Fibroblast of upper back skin (primary cell): Measurements from ENCODE around the gene PPM1B.
A peak's percentile ranks its signal among the peaks of the same experiment; 100 is the strongest.
"Not testable (repeated sequence)": the region's sequence is repeated elsewhere in the genome, so short reads cannot be mapped to it uniquely, and the experiment has no call there.

Experiments
- DNase-seq: peaks from one replicate; pipeline ENCODE4 v3.0.0-alpha.2; 2013

PPM1B gene

DNA sequence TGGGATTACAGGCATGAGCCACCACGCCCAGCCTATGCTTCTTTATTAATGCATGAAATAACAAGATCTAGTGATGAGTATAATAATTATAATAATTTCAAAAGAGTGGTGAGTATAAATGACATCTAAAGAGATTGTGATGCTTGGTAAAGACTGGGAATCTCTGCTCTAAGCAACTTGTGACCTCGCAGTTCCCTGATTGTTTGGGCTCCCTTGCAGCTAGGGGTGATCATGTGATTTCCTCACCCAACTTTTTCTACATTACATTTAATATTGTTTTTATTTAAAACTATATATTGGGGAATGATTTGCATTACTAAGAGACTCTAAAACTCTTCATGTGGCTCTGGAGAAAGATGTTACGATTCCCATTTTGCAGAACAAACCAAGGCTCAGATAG lies 4.1 kb upstream of the PPM1B start:
- DNase-seq, result no peak

DNA sequence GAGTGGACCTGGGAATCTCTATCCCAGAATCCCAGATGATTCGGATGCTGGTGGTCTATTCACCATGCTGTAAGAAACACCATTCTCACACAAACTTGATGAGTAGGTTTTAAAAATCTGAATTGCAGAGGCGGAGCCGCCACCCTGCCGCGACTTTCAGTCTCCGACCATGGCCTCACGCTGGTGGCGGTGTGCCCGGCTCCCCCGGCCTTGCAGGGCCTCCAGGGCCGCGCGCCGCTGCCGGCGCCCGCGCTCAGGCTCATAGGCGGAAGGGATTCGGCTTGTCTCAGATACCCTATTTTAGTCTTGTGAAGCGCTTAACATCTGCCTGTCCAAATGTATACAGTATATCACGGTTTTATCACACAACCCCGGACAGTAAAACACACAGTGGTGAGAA lies 2.6 kb upstream of the PPM1B start:
- no peak for DNase-seq

- no peak for DNase-seq
Measured at GRCh38 chr2:44167311-44167907, 1.3 kb upstream of the PPM1B start.

- peak; percentile 100 for DNase-seq
Measured at GRCh38 chr2:44167908-44168680, 581 bp upstream of the PPM1B start.

DNA sequence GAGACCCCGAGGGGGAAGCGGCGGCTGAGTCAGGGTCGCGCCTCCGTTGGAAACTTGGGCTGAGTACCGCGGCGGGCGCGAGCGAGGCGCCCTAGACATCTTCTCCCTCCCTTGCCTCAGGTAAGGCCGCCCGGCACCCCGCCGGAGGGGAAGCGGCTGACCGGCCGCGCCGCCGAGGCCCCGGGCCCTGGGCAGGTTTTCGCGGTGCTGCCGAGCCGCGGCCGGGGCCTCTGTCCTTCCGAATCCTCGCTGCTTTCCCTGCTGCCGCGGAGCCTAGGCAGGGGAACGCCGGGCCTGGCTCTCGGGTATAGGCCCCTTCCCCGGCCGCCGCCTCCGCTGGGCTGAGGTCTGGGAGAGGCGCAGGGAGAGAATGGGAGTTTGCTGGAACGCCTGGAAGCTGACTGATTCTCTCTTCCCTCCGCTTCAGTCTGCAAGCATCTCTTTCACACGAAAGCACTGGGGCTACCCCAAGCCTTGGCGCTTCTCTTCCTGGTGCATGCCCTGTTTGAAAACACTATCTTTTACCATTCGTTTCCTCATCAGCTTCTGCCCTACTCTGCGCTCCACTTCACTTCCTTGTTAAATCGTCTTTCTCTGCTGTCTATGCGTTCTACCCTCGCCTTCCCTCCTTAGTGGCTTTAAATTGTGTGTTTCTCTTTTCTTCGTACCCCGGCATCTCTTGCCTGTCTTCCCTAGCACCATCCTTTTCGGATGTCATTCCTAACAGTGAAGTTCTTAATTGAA lies 652 bp downstream of the PPM1B start:
- peak; percentile 23 for DNase-seq

DNA sequence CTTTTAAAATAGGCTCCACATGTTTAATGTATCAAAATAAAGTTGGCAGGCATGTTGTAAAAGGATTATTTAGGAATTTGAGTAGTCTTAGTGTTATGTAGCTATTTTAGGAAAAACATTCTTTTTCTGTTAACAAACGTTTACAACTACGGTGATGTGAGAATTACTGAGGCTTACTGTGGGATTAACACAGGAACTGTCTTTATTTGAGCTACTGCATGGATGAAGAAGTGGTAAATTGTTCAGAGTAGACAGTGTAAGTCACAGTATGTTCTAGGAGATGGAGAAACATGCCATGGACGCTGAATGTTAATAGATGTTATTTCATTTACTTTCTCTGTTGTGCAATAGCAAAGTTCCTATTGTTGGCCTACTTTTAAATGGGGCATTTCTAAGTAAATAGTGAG lies 1.6 kb downstream of the PPM1B start:
- DNase-seq, result peak; percentile 44

- peak; percentile 52 for DNase-seq
Measured at GRCh38 chr2:44171018-44171417, 2.3 kb downstream of the PPM1B start.

DNA sequence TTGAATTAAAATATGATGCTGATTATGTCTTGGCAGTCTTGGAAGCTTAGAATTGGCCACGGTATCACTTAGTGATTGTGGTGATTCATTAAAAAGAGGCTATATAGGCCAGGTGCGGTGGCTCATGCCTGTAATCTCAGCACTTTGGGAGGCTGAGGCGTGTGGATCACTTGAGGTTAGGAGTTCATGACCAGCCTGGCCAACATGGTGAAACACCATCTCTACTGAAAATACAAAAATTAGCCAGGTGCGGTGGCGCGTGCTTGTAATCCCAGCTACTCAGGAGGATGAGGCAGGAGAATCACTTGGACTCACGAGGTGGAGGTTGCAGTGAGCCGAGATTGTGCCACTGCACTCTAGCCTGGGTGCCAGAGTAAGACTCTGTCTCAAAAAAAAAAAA lies 2.8 kb downstream of the PPM1B start:
- DNase-seq, result not testable (repeated sequence)

DNA sequence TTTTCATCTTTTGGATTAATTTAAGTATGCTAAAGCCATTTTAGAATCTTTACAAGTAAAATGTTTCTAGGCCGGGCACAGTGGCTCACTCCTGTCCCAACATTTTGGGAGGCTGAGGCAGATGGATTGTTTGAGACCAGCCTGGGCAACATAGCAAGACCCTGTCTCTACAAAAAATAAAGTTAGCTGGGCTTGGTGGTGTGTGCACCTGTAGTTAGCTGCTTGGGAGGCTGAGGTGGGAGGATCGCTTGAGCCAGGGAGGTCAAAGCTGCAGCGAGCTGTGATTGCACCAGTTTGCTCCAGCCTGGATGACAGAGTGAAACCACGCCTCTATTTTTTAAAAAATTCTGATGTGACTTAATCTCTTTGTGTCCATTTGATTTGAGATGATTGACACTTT lies 3.9 kb downstream of the PPM1B start:
- no peak for DNase-seq

DNA sequence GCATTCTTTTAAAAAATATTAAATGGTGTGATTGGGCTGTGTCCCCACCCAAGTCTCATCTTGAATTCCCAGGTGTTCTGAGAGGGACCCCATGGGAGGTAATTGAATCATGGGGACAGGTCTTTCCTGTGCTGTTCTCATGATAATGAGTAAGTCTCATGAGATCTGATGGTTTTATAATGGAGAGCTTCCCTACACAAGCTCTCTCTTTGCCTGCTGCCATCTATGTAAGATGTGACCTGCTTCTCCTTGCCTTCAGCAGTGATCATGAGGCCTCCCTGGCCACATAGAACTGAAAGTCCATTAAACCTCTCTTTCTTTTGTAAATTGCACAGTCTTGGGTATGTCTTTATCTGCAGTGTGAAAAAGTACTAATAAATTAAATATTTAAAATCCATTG lies 10.3 kb downstream of the PPM1B start:
- DNase-seq, result no peak

GRCh38 chr2:44181648-44182047 lies 13.0 kb downstream of the PPM1B start:
- no peak for DNase-seq

- no peak for DNase-seq
Measured at GRCh38 chr2:44184106-44184505, 15.4 kb downstream of the PPM1B start.

DNA sequence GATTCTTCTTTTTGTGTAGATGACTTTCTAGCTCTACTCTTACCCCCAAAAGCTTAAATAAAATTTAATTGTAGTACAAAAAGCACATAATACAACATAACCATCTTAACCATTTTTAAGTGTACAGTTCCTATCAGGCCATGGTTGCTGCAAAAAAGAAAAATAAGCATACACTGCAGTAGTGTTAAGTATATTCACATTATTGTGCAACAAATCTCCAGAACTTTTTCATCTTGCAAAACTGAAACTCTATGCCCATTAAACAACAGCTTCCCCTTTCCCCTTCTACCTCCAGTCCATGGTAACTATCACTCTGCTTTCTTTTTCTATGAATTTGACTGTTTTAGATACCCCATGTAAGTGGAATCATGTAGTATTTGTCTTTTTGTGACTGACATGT lies 18.1 kb downstream of the PPM1B start:
- DNase-seq, result no peak

GRCh38 chr2:44187251-44187650 lies 18.6 kb downstream of the PPM1B start:
- no peak for DNase-seq

DNA sequence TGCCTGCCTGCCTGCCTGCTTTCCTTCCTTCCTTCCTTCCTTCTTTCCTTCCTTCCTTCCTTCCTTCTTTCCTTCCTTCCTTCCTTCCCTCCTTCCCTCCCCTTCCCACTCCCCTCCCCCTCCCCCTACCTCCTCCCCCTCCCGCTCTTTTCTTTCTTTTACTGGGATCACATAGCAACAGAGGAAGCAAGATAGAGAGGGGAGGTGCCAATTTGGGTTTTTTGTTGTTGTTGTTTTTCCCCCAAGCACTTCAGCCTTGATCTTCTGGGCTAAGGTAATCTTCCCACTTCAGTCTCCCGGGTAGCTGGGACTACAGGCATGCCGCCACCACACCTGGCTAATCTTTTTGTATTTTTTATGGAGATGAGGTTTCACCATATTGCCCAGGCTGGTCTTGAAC lies 20.0 kb downstream of the PPM1B start:
- no peak for DNase-seq

DNA sequence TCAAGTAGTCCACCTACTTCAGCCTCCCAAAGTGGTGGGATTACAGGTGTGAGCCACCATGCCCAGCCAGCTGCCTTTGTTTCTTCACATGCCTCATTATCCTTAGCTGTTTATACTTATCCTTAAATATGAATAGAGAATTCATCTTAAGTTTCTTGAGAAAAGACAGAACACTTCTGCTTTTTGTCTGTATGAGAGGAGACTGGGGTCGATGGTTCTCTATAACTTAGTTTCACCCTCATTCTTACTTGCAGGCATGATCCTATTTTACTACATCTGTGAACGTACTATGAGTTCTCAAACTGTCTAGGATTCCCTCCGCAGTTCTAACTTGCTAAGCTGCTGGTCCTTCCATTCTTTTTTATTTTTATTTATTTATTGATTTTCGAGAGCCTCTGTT lies 20.4 kb downstream of the PPM1B start:
- no peak for DNase-seq

GRCh38 chr2:44190526-44190925 lies 21.9 kb downstream of the PPM1B start:
- no peak for DNase-seq

DNA sequence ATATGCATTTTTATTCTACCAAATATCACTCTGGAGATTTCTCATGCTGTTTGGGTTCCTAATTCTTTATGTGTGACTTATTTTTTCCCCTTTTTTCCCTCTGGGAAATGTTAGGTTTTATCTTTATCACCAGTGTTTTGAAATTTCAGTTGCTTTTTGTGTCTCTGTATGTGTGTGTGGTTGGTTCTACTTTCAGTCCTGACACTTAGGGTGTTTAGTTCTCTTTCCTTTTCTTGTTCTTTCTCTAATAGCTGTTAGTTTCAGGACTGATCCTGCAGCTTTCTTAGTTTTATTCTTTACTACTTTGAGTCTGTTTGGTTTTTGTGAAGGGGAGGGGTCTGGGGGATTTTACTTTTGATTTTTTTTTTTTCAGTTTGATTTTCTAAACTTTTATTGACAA lies 23.1 kb downstream of the PPM1B start:
- DNase-seq, result no peak

DNA sequence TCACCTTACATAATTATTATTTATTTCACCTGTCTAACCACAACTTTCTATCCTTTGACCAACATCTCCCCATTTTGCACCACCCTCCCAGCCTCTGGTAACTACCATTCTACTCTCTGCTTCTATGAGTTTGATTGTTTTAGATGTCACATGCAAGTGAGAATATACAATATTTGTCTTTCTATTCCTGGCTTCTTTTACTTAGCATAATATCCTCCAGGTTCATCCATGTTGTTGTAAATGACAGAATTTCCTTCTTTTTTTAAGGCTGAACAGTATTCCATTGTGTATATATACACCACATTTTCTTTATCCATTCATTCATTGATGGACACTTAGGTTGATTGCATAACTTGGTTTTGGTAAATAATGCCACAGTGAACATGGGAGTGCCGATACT lies 24.0 kb downstream of the PPM1B start:
- DNase-seq, result no peak

DNA sequence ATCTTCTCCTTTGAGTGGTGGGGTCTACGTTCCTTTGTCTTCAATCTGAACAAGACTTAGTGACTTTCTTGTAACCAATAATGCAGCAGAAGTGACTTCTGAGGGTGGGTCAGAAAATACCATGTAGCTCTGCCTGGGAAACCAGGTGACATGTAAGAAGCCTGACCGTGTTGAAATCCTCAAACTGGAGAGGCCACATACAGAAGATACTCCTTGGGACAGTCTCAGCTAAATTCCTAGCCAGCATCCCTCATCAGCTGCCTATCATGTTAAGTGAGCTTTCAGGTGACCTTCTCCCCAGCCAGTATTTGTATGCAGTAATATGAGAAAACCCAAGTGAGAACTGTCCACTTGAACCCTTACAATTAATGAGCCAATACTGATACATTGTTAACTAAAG lies 27.0 kb downstream of the PPM1B start:
- DNase-seq, result no peak

DNA sequence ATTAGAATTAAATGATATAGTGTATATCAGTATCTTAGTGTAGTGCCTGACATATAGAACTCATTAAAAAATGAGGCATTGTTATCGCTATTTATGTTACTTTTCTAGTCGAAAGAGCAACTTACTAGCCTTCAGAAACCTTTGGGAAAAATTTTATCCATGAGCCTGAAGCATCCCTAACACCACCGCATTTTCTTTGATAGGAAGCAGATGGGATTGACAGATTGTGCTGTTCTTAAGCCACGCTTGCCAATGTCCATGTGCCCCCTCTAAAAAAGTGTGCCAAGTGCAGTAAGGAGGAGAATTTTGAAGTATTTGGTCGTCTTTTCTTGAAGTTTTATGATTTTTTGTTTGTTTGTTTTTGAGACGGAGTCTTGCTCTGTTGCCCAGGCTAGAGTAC lies 29.1 kb downstream of the PPM1B start:
- DNase-seq, result no peak

GRCh38 chr2:44200011-44200410 lies 31.3 kb downstream of the PPM1B start:
- no peak for DNase-seq

GRCh38 chr2:44200759-44201158 lies 32.1 kb downstream of the PPM1B start:
- DNase-seq, result no peak

- no peak for DNase-seq
Measured at GRCh38 chr2:44201648-44202165, 33.0 kb downstream of the PPM1B start.
